IMR-90 (cell line): ENCODE data around the gene RIMBP3C. TPM values are rescaled to one million over a fixed set of nuclear protein-coding genes. Genes with fewer than 3 reads are reported as not detected.
"Not testable (repeated sequence)": the region's sequence is repeated elsewhere in the genome, so short reads cannot be mapped to it uniquely, and the experiment has no call there.

Experiments
- ATAC-seq: fragments of 200-7000 bp; cut with Tn5 transposase; 2 replicates; pipeline ENCODE4 v1.9.1; 2020; ENCODE audit warnings: low read depth, mild to moderate bottlenecking, moderate library complexity
- BruUV-seq: library from RNA; stranded (reverse); fragments of 400-500 nt; replicated peaks from 2 replicates; lab custom pipeline; 2021; lab: Mats Ljungman, UMichigan
- CTCF ChIA-PET: fragments of 300-600 bp; formaldehyde crosslinking; extraction: SDS; loops from one replicate; lab custom pipeline; 2021; ENCODE audit warnings: antibody characterized with exemption; lab: Yijun Ruan, JAX
- POLR2A ChIA-PET: fragments of 300-600 bp; sonication (Branson Sonifier 250); formaldehyde crosslinking; loops from one replicate; lab custom pipeline; 2022; ENCODE audit warnings: antibody characterized with exemption; ENCODE audit not compliant: unreplicated experiment; lab: Charles Lee
- DNase-seq: peaks from one replicate; pipeline ENCODE4 v3.0.0; 2013
- H2AFZ ChIP-seq: replicated peaks from 2 replicates; pipeline ENCODE3; 2013; ENCODE audit warnings: low read length, mild to moderate bottlenecking; ENCODE audit not compliant: poor library complexity
- H2AK5ac ChIP-seq: 2 replicates; pipeline ENCODE4 v1.6.1; 2013; ENCODE audit warnings: low read depth, low read length, inconsistent platforms
- H2AK9ac ChIP-seq: replicated peaks from 2 replicates; pipeline ENCODE3; 2013; ENCODE audit warnings: mild to moderate bottlenecking, low read depth, low read length, moderate library complexity; ENCODE audit not compliant: poor library complexity
- H2BK120ac ChIP-seq: 2 replicates; pipeline ENCODE4 v1.6.1; 2013; ENCODE audit warnings: low read depth, low read length, inconsistent platforms
- H2BK15ac ChIP-seq: 3 replicates; pipeline ENCODE4 v1.6.1; 2013; ENCODE audit warnings: low read depth, low read length, inconsistent platforms
- H2BK20ac ChIP-seq: 2 replicates; pipeline ENCODE4 v1.6.1; 2013; ENCODE audit warnings: low read depth, mild to moderate bottlenecking, inconsistent platforms, low read length, moderate library complexity
- H2BK5ac ChIP-seq: 2 replicates; pipeline ENCODE4 v1.6.1; 2013; ENCODE audit warnings: mild to moderate bottlenecking, low read depth, low read length, inconsistent platforms; ENCODE audit not compliant: poor library complexity, severe bottlenecking
- H3K14ac ChIP-seq: replicated peaks from 2 replicates; pipeline ENCODE4 v1.6.1; 2013; ENCODE audit warnings: low read depth, low read length, inconsistent platforms
- H3K18ac ChIP-seq: 2 replicates; pipeline ENCODE4 v1.6.1; 2013; ENCODE audit warnings: low read depth, low read length, control low read depth
- H3K23ac ChIP-seq: 2 replicates; pipeline ENCODE4 v1.6.1; 2013; ENCODE audit warnings: low read depth, low read length, inconsistent platforms
- H3K27ac ChIP-seq: 2 replicates; pipeline ENCODE4 v1.5.1; 2013; ENCODE audit warnings: mild to moderate bottlenecking, control low read depth, low read length; ENCODE audit not compliant: insufficient read depth
- H3K27me3 ChIP-seq: 2 replicates; pipeline ENCODE4 v1.6.1; 2013; ENCODE audit warnings: low read length; ENCODE audit not compliant: control insufficient read depth, insufficient read depth
- H3K36me3 ChIP-seq: 2 replicates; pipeline ENCODE4 v1.6.1; 2013; ENCODE audit warnings: low read length, mixed read lengths; ENCODE audit not compliant: control insufficient read depth, insufficient read depth
- H3K4ac ChIP-seq: 2 replicates; pipeline ENCODE4 v1.6.1; 2013; ENCODE audit warnings: low read depth, low read length, inconsistent platforms
- H3K4me1 ChIP-seq: 2 replicates; pipeline ENCODE4 v1.6.1; 2013; ENCODE audit warnings: low read length, mixed read lengths; ENCODE audit not compliant: control insufficient read depth, insufficient read depth
- H3K4me2 ChIP-seq: 2 replicates; pipeline ENCODE4 v1.6.1; 2013; ENCODE audit warnings: low read depth, mild to moderate bottlenecking, control low read depth, low read length, moderate library complexity
- H3K4me3 ChIP-seq: 2 replicates; pipeline ENCODE4 v1.5.1; 2013; ENCODE audit warnings: low read depth, mild to moderate bottlenecking, control low read depth, low read length, moderate library complexity; ENCODE audit not compliant: insufficient read depth
- H3K56ac ChIP-seq: 2 replicates; pipeline ENCODE4 v1.6.1; 2013; ENCODE audit warnings: low read length, inconsistent platforms; ENCODE audit not compliant: insufficient read depth; ENCODE audit errors: extremely low read depth
- H3K79me1 ChIP-seq, 2 experiments: 2 replicates each; pipeline ENCODE4 v1.6.1; 2013; ENCODE audit warnings: low read length in 2 of 2, inconsistent platforms in 1 of 2, low read depth in 1 of 2
- H3K9ac ChIP-seq: 2 replicates; pipeline ENCODE4 v1.6.1; 2013; ENCODE audit warnings: low read depth, low read length, control low read depth
- H3K9me1 ChIP-seq: 2 replicates; pipeline ENCODE4 v1.6.1; 2013; ENCODE audit warnings: low read length, inconsistent platforms; ENCODE audit not compliant: insufficient read depth
- H3K9me3 ChIP-seq: 2 replicates; pipeline ENCODE4 v1.6.1; 2013; ENCODE audit warnings: low read length; ENCODE audit not compliant: control insufficient read depth, insufficient read depth
- H4K20me1 ChIP-seq: 2 replicates; pipeline ENCODE4 v1.6.1; 2013; ENCODE audit warnings: low read length, inconsistent platforms; ENCODE audit not compliant: insufficient read depth
- H4K5ac ChIP-seq: 2 replicates; pipeline ENCODE4 v1.6.1; 2013; ENCODE audit warnings: mild to moderate bottlenecking, low read depth, low read length, control low read depth
- H4K8ac ChIP-seq, 2 experiments: 2 replicates each; pipeline ENCODE4 v1.6.1; 2013; ENCODE audit warnings: low read depth in 2 of 2, low read length in 2 of 2, control low read depth in 1 of 2, inconsistent platforms in 1 of 2
- H4K91ac ChIP-seq: 2 replicates; pipeline ENCODE4 v1.6.1; 2013; ENCODE audit warnings: low read depth, low read length, inconsistent platforms; ENCODE audit not compliant: insufficient read depth
- WGBS, 2 experiments: methylation state at CpG; one replicate each; pipeline versions ENCODE4 v1.1.5 to v1.1.7; 2013; ENCODE audit warnings: missing lambda C conversion rate in 2 of 2; ENCODE audit not compliant: insufficient read length in 1 of 2; ENCODE audit errors: extremely low coverage in 2 of 2; 5-methylcytosine and 5-hydroxymethylcytosine counted together
- dilution Hi-C: fragments of 300-500 bp; cut with HindIII; formaldehyde crosslinking; loops from one replicate; pipeline ENCODE4 v1.14.3; 2018; ENCODE audit warnings: low sequenced_read_pairs; ENCODE audit not compliant: unreplicated experiment
- in situ Hi-C: fragments of 300-500 bp; cut with MboI; formaldehyde crosslinking; loops from 3 replicates; pipeline ENCODE4 v1.14.3; 2019; ENCODE audit warnings: low sequenced_read_pairs, inconsistent platforms, mixed read lengths
- intact Hi-C: fragments of 100-400 bp; cut with micrococcal nuclease; formaldehyde crosslinking; loops from 2 replicates; pipeline ENCODE4 v1.10.0; 2022
- polyA plus RNA-seq, 3 experiments: library from polyadenylated mRNA; depleted of rRNA; stranded (reverse); fragments of >200 nt; gene quantifications; 2 replicates each; pipeline ENCODE4 v1.2.3, GENCODE V29; 2012; ENCODE audit warnings: low replicate concordance in 1 of 3
- total RNA-seq: library from RNA; depleted of rRNA; stranded (reverse); fragments of >200 nt; gene quantifications from 2 replicates; pipeline ENCODE4 v1.2.3, GENCODE V29; 2012

RIMBP3C gene
- total and polyA plus RNA-seq, 2 of the 4 experiments (the other 2 are of a cell fraction) = 0.05 to 0.36 TPM

- DNase-seq, H3K27me3 ChIP-seq, POLR2A ChIA-PET, CTCF ChIA-PET, H3K23ac ChIP-seq, H3K27ac ChIP-seq, H3K9me3 ChIP-seq, H4K91ac ChIP-seq, H3K56ac ChIP-seq, H3K36me3 ChIP-seq, H3K4ac ChIP-seq, H3K4me3 ChIP-seq, H2BK5ac ChIP-seq, H3K4me1 ChIP-seq, BruUV-seq, H2AFZ ChIP-seq, H3K79me1 ChIP-seq, H3K4me2 ChIP-seq, H2AK9ac ChIP-seq, H4K8ac ChIP-seq, H2BK15ac ChIP-seq, dilution Hi-C loops, H3K14ac ChIP-seq, H2BK20ac ChIP-seq, H3K9me1 ChIP-seq, H3K18ac ChIP-seq, intact Hi-C loops, H3K9ac ChIP-seq, H4K5ac ChIP-seq, H4K20me1 ChIP-seq, ATAC-seq, H2BK120ac ChIP-seq, H2AK5ac ChIP-seq, in situ Hi-C loops: not testable (repeated sequence)
- no CpG with 5 or more reads among the region's 5 CpGs for WGBS, 2 experiments
Measured at GRCh38 chr22:21531525-21531924, 19.7 kb downstream of the RIMBP3C start.

- H3K9me3 ChIP-seq, H3K4me2 ChIP-seq, H2AK9ac ChIP-seq, H3K4me3 ChIP-seq, in situ Hi-C loops, H2AK5ac ChIP-seq, dilution Hi-C loops, H3K27me3 ChIP-seq, H3K79me1 ChIP-seq, H2BK15ac ChIP-seq, intact Hi-C loops, H4K20me1 ChIP-seq, POLR2A ChIA-PET, H2BK20ac ChIP-seq, H3K14ac ChIP-seq, H3K27ac ChIP-seq, H2BK120ac ChIP-seq, H3K23ac ChIP-seq, H3K4me1 ChIP-seq, DNase-seq, H3K9me1 ChIP-seq, BruUV-seq, H3K4ac ChIP-seq, H3K9ac ChIP-seq, H4K5ac ChIP-seq, H3K18ac ChIP-seq, H4K91ac ChIP-seq, H2AFZ ChIP-seq, H2BK5ac ChIP-seq, CTCF ChIA-PET, H3K36me3 ChIP-seq, H4K8ac ChIP-seq, H3K56ac ChIP-seq, ATAC-seq: not testable (repeated sequence)
- WGBS, 2 experiments = no CpG with 5 or more reads among the region's 6 CpGs
Measured at GRCh38 chr22:21526705-21527500, 24.4 kb downstream of the RIMBP3C start.
